ENCODE results near the gene RBSN.

DNA sequence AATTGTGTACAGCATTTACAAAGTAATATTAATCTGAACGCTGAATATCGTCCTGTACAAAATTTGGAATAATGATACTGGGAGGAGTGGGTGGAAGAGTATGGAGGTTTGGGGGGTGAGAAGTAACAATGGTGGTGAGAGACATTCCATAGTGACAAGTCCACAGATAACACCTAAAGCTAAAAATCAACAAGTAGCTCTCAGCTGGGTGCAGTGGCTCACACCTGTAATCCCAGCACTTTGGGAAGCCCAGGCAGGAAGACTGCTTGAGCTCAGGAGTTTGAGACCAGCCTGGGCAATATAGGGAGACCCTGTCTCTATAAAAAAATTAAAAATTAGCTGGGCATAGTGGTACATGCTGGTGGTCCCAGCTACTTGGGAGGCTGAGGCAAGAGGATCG lies 38.9 kb downstream of the RBSN start:
- TF ChIP-seq, protein P1, sequence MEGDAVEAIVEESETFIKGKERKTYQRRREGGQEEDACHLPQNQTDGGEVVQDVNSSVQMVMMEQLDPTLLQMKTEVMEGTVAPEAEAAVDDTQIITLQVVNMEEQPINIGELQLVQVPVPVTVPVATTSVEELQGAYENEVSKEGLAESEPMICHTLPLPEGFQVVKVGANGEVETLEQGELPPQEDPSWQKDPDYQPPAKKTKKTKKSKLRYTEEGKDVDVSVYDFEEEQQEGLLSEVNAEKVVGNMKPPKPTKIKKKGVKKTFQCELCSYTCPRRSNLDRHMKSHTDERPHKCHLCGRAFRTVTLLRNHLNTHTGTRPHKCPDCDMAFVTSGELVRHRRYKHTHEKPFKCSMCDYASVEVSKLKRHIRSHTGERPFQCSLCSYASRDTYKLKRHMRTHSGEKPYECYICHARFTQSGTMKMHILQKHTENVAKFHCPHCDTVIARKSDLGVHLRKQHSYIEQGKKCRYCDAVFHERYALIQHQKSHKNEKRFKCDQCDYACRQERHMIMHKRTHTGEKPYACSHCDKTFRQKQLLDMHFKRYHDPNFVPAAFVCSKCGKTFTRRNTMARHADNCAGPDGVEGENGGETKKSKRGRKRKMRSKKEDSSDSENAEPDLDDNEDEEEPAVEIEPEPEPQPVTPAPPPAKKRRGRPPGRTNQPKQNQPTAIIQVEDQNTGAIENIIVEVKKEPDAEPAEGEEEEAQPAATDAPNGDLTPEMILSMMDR (IDR thresholded peaks at IDR 0.05; ENCODE audit: insufficient read depth, low read length, poor library complexity, severe bottlenecking), result no peak
- TF ChIP-seq EZH2phosphoT487 (conservative IDR thresholded peaks at IDR 0.05; ENCODE audit: low read length), result no peak

All from SU-DHL-6 (cell line).